Cardiac atrium fibroblast (primary cell): ENCODE data around the gene FAM171A1. TPM values are rescaled to one million over a fixed set of nuclear protein-coding genes. Genes with fewer than 3 reads are reported as not detected.

Experiments
- total RNA-seq: library from RNA; depleted of rRNA; stranded (reverse); fragments of >200 nt; gene quantifications from 2 replicates; pipeline ENCODE4 v1.2.3, GENCODE V29; 2015

Gene FAM171A1
- 30.0 and 31.2 TPM in 2 replicates for total RNA-seq

GRCh38 chr10:15370856-15371701, at the start of gene FAM171A1:
Gene FAM171A1 (minus strand): TSS chr10:15371289. CDS start chr10:15371052, 237 bp downstream.

GRCh38 chr10:15168291-15168785, 202.8 kb downstream of the FAM171A1 start, which contains the start of gene NMT2:
Gene NMT2 (minus strand): TSS chr10:15168693. CDS start chr10:15168612, 81 bp downstream.

Other genes starting within 250 kb of the FAM171A1 start
- 28.2 and 29.6 TPM in 2 replicates for gene NMT2, start 202.6 kb downstream of the FAM171A1 start, total RNA-seq